Activated B cell treated with CpG ODN at 0.5 μM for 24 hours (primary cell): Measurements from ENCODE around the gene KLHDC9. TPM values are rescaled to one million over a fixed set of nuclear protein-coding genes. Genes with fewer than 3 reads are reported as not detected.

Experiments used
- ATAC-seq: fragments of 200-7000 bp; cut with Tn5 transposase; one replicate; pipeline ENCODE4 v1.10.0; 2021; ENCODE audit warnings: low read depth, mild to moderate bottlenecking, moderate library complexity
- CTCF ChIA-PET: fragments of 350-600 bp; sonication (Branson Sonifier 250); formaldehyde crosslinking; loops from one replicate; lab custom pipeline; 2021; ENCODE audit warnings: antibody characterized with exemption; lab: Charles Lee
- POLR2A ChIA-PET: fragments of 350-600 bp; sonication (Branson Sonifier 250); formaldehyde crosslinking; loops from one replicate; lab custom pipeline; 2021; ENCODE audit warnings: antibody characterized with exemption; lab: Charles Lee
- DNase-seq: peaks from one replicate; pipeline ENCODE4 v3.0.0; 2022
- H3K27ac Mint-ChIP-seq: one replicate; pipeline ENCODE4 v1.8.0; 2020; ENCODE audit warnings: mixed read lengths
- H3K27me3 Mint-ChIP-seq: one replicate; pipeline ENCODE4 v1.8.0; 2021; ENCODE audit warnings: mixed read lengths
- H3K36me3 Mint-ChIP-seq: one replicate; pipeline ENCODE4 v1.8.0; 2021; ENCODE audit warnings: low read depth, mixed read lengths
- H3K4me1 Mint-ChIP-seq: one replicate; pipeline ENCODE4 v1.8.0; 2021; ENCODE audit warnings: mixed read lengths
- H3K4me3 Mint-ChIP-seq: one replicate; pipeline ENCODE4 v1.8.0; 2020; ENCODE audit warnings: mild to moderate bottlenecking, mixed read lengths
- H3K9me3 Mint-ChIP-seq: one replicate; pipeline ENCODE4 v1.8.0; 2020; ENCODE audit warnings: mixed read lengths
- CTCF ChIP-seq: fragments of 200-600 bp; IDR thresholded peaks from one replicate; pipeline ENCODE4 v1.8.0; 2022; ENCODE audit warnings: antibody characterized with exemption, mild to moderate bottlenecking
- intact Hi-C: fragments of 100-400 bp; cut with micrococcal nuclease; formaldehyde crosslinking; loops from one replicate; pipeline ENCODE4 v1.15.1; 2024
- total RNA-seq: library from RNA; stranded (reverse); gene quantifications from 2 replicates; pipeline ENCODE4 v1.2.3, GENCODE V29; 2022

Gene KLHDC9
- total RNA-seq, 1 donor from 2014 or later: 2.9 TPM

GRCh38 chr1:161080441-161081405 is 17.4 kb upstream of the KLHDC9 start:
- intact Hi-C loops: no loop called here
- H3K4me1 Mint-ChIP-seq: no peaks in the 10 kb centered on the region
- TF ChIP-seq CTCF: no peak
- H3K9me3 Mint-ChIP-seq: no peaks in the 10 kb centered on the region
- CTCF ChIA-PET: interaction anchor here (1.3 kb wide), 1 partner anchor 16 kb away, joined by 3 read pairs; no protein-coding TSS in a partner anchor
- POLR2A ChIA-PET: interaction anchor here (1.4 kb wide), 1 partner anchor 34 kb away, joined by 4 read pairs; no protein-coding TSS in a partner anchor
- H3K4me3 Mint-ChIP-seq: no peak overlapping the region
- H3K27ac Mint-ChIP-seq: no peak overlapping the region
- ATAC-seq: no peak
- H3K36me3 Mint-ChIP-seq: no peaks in the 10 kb centered on the region
- no peak for DNase-seq
- peaks cover 2% of the 10 kb centered on the region for H3K27me3 Mint-ChIP-seq

GRCh38 chr1:161081519-161081918 is 16.6 kb upstream of the KLHDC9 start:
- peaks cover 4% of the 10 kb centered on the region for H3K27me3 Mint-ChIP-seq
- no peak overlapping the region for H3K4me3 Mint-ChIP-seq
- H3K36me3 Mint-ChIP-seq: no peaks in the 10 kb centered on the region
- H3K9me3 Mint-ChIP-seq: no peaks in the 10 kb centered on the region
- ChIA-PET POLR2A (no interaction called here), CTCF (interaction anchor here (1.3 kb wide), 1 partner anchor 15 kb away, joined by 3 read pairs; no protein-coding TSS in a partner anchor)
- intact Hi-C loops: no loop called here
- DNase-seq (no peak), ATAC-seq (no peak)
- no peaks in the 10 kb centered on the region for H3K4me1 Mint-ChIP-seq
- TF ChIP-seq CTCF: no peak
- no peak overlapping the region for H3K27ac Mint-ChIP-seq

- intact Hi-C loops: no loop called here
- Mint-ChIP-seq H3K4me1 (no peaks in the 10 kb centered on the region), H3K4me3 (no peak overlapping the region), H3K27me3 (peaks cover 4% of the 10 kb centered on the region), H3K36me3 (no peaks in the 10 kb centered on the region), H3K9me3 (no peaks in the 10 kb centered on the region), H3K27ac (no peak overlapping the region)
- ATAC-seq (no peak), DNase-seq (no peak)
- ChIA-PET CTCF (interaction anchor here (1.3 kb wide), 1 partner anchor 14 kb away, joined by 3 read pairs; no protein-coding TSS in a partner anchor), POLR2A (no interaction called here)
- no peak for TF ChIP-seq CTCF
Observed at GRCh38 chr1:161082483-161082882, 15.7 kb upstream of the KLHDC9 start.

- no peaks in the 10 kb centered on the region for H3K9me3 Mint-ChIP-seq
- intact Hi-C loops: no loop called here
- no peaks in the 10 kb centered on the region for H3K36me3 Mint-ChIP-seq
- H3K27ac Mint-ChIP-seq: no peak overlapping the region
- no peak overlapping the region for H3K4me3 Mint-ChIP-seq
- no peak for TF ChIP-seq CTCF
- ChIA-PET CTCF (no interaction called here), POLR2A (no interaction called here)
- H3K4me1 Mint-ChIP-seq: no peaks in the 10 kb centered on the region
- H3K27me3 Mint-ChIP-seq: peaks cover 4% of the 10 kb centered on the region
- ATAC-seq: no peak
- DNase-seq: no peak
Observed at GRCh38 chr1:161082996-161083747, 15.0 kb upstream of the KLHDC9 start.
